Activated T-helper 17 cell treated with anti-CD3 and anti-CD28 coated beads, Interleukin-2, amount 50 U/mL, for 72 hours (primary cell): Measurements from ENCODE around the gene C6orf118. TPM values are rescaled to one million over a fixed set of nuclear protein-coding genes. Genes with fewer than 3 reads are reported as not detected.
A peak's percentile ranks its signal among the peaks of the same experiment; 100 is the strongest.

Experiments used
- ATAC-seq: fragments of 150-1000 bp; cut with Tn5 transposase; replicated peaks from 2 replicates; pipeline ENCODE4 v1.10.0; 2021; ENCODE audit warnings: mild to moderate bottlenecking, moderate library complexity
- H3K27ac Mint-ChIP-seq: one replicate; pipeline ENCODE4 v1.8.0; 2022; ENCODE audit warnings: mixed read lengths
- H3K27me3 Mint-ChIP-seq: one replicate; pipeline ENCODE4 v1.8.0; 2022; ENCODE audit warnings: mixed read lengths
- H3K36me3 Mint-ChIP-seq: one replicate; pipeline ENCODE4 v1.8.0; 2022; ENCODE audit warnings: low read depth, mild to moderate bottlenecking, mixed read lengths
- H3K4me1 Mint-ChIP-seq: one replicate; pipeline ENCODE4 v1.8.0; 2022; ENCODE audit warnings: mixed read lengths
- H3K4me3 Mint-ChIP-seq: one replicate; pipeline ENCODE4 v1.8.0; 2022; ENCODE audit warnings: mild to moderate bottlenecking, mixed read lengths
- H3K9me3 Mint-ChIP-seq: one replicate; pipeline ENCODE4 v1.8.0; 2022; ENCODE audit warnings: mixed read lengths
- total RNA-seq, 2 donors: library from RNA; stranded (reverse); gene quantifications; one replicate each; pipeline ENCODE4 v1.2.3, GENCODE V29; 2022

Gene C6orf118
- total RNA-seq, result not detected

GRCh38 chr6:165308926-165309731 is at the start of gene C6orf118:
Gene C6orf118 (minus strand): TSS chr6:165309605. CDS start chr6:165309586, 19 bp downstream.
- Mint-ChIP-seq H3K9me3 (no peaks in the 10 kb centered on the region), H3K27me3 (no peaks in the 10 kb centered on the region), H3K4me3 (peak within 1 kb of the TSS; percentile 42), H3K27ac (no peak within 1 kb of the TSS), H3K36me3 (no peaks in the 10 kb centered on the region), H3K4me1 (no peaks in the 10 kb centered on the region)
- ATAC-seq, result no peak

- Mint-ChIP-seq H3K27me3 (no peaks in the 10 kb centered on the region), H3K9me3 (peaks cover 10% of the 10 kb centered on the region), H3K4me1 (no peaks in the 10 kb centered on the region), H3K27ac (no peak overlapping the region), H3K4me3 (no peak overlapping the region), H3K36me3 (no peaks in the 10 kb centered on the region)
- ATAC-seq, result no peak
Measured at GRCh38 chr6:165345700-165346099, 36.3 kb upstream of the C6orf118 start.

DNA sequence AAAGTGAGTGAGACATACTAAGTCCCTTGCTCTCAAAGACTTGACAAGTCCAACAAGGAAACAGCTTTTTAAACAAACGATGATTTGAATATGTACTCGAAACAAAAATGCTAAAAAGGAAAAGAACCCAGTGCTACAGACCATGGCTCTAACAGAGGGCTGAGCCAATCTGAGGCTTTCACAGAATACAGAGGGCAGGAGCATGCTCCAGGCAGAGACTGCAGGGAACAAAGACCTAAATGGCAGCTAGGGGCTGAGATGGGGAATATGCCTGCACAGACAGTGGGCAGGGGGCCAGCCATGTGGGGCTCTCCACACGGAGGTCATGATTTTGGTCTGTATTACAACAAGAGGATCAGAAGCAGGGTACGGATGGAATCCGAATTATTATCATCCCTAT is 31.1 kb upstream of the C6orf118 start:
- Mint-ChIP-seq H3K27me3 (no peaks in the 10 kb centered on the region), H3K27ac (no peak overlapping the region), H3K4me1 (no peaks in the 10 kb centered on the region), H3K36me3 (no peaks in the 10 kb centered on the region), H3K4me3 (no peak overlapping the region), H3K9me3 (peaks cover 1% of the 10 kb centered on the region)
- no peak for ATAC-seq

DNA sequence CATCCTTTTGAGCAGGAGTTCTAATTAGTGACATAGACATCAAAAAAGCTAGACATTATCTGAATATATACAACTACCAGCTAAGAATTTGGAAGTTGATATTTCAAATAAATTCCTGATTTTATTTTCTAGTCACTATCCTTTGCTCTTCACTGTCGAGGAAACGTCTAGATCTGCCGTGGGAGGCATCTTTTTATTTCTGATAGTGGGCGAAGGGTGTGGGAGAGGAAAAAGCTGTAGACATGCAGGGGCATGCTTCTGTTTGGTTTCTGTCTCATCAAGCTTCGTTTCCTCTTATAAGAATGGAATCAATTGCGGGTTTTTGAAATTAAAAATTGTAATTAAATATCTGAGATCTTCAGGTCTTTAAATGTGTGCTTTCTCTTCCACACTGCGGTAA is 16.2 kb upstream of the C6orf118 start:
- no peak overlapping the region for H3K4me3 Mint-ChIP-seq
- no peaks in the 10 kb centered on the region for H3K36me3 Mint-ChIP-seq
- H3K9me3 Mint-ChIP-seq, result peaks cover 13% of the 10 kb centered on the region
- no peak for ATAC-seq
- no peaks in the 10 kb centered on the region for H3K27me3 Mint-ChIP-seq
- no peaks in the 10 kb centered on the region for H3K4me1 Mint-ChIP-seq
- no peak overlapping the region for H3K27ac Mint-ChIP-seq

DNA sequence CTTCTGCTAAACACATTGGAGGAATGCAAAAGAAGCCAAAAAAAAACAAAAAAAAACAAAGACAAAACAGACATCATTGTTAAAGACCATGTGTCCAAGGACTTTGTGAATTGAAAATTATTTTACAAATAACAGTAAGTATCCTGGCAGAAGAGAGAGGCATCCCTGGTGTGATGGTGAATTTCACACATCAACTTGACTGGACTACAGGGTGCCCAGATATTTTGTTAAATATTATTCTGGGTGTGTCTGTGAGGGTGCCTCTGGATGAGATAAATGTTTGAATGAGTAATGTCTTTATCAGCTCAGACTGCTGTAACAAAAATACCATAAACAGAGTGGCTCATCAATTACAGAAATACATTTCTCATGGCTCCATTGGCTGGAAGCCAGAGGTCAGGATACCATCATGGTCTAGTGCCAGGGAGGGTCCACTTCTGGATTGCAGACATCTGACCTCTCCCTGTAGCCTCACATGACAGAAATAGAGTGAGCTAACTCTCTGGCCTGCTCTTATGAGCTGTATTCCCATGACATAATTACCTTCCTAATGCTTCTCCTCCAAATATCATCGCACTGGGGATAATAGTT is 12.2 kb upstream of the C6orf118 start:
- no peak overlapping the region for H3K27ac Mint-ChIP-seq
- peaks cover 4% of the 10 kb centered on the region for H3K27me3 Mint-ChIP-seq
- no peak for ATAC-seq
- no peak overlapping the region for H3K4me3 Mint-ChIP-seq
- peaks cover 20% of the 10 kb centered on the region for H3K9me3 Mint-ChIP-seq
- no peaks in the 10 kb centered on the region for H3K4me1 Mint-ChIP-seq
- no peaks in the 10 kb centered on the region for H3K36me3 Mint-ChIP-seq

GRCh38 chr6:165321150-165321549 is 11.7 kb upstream of the C6orf118 start:
- no peak for ATAC-seq
- no peak overlapping the region for H3K4me3 Mint-ChIP-seq
- peaks cover 20% of the 10 kb centered on the region for H3K9me3 Mint-ChIP-seq
- no peaks in the 10 kb centered on the region for H3K36me3 Mint-ChIP-seq
- peaks cover 4% of the 10 kb centered on the region for H3K27me3 Mint-ChIP-seq
- no peaks in the 10 kb centered on the region for H3K4me1 Mint-ChIP-seq
- no peak overlapping the region for H3K27ac Mint-ChIP-seq

GRCh38 chr6:165317723-165318122 is 8.3 kb upstream of the C6orf118 start:
- H3K4me1 Mint-ChIP-seq, result no peaks in the 10 kb centered on the region

GRCh38 chr6:165306955-165307354 is 2.5 kb downstream of the C6orf118 start:
- no peaks in the 10 kb centered on the region for H3K36me3 Mint-ChIP-seq
- H3K27ac Mint-ChIP-seq, result no peak overlapping the region
- no peak for ATAC-seq
- no peaks in the 10 kb centered on the region for H3K27me3 Mint-ChIP-seq
- no peak overlapping the region for H3K4me3 Mint-ChIP-seq
- no peaks in the 10 kb centered on the region for H3K4me1 Mint-ChIP-seq
- no peaks in the 10 kb centered on the region for H3K9me3 Mint-ChIP-seq

More at GRCh38 chr6:165317723-165318122, 8.3 kb upstream of the C6orf118 start:
- Mint-ChIP-seq H3K27me3 (peaks cover 4% of the 10 kb centered on the region), H3K27ac (no peak overlapping the region), H3K4me3 (no peak overlapping the region), H3K9me3 (peaks cover 18% of the 10 kb centered on the region), H3K36me3 (no peaks in the 10 kb centered on the region)
- no peak for ATAC-seq

GRCh38 chr6:165301372-165302246 is 7.8 kb downstream of the C6orf118 start:
- Mint-ChIP-seq H3K27ac (no peak overlapping the region), H3K4me3 (no peak overlapping the region), H3K4me1 (no peaks in the 10 kb centered on the region), H3K36me3 (no peaks in the 10 kb centered on the region), H3K9me3 (no peaks in the 10 kb centered on the region), H3K27me3 (no peaks in the 10 kb centered on the region)
- no peak for ATAC-seq

GRCh38 chr6:165300422-165300936 is 8.9 kb downstream of the C6orf118 start:
- Mint-ChIP-seq H3K27me3 (no peaks in the 10 kb centered on the region), H3K4me1 (no peaks in the 10 kb centered on the region), H3K36me3 (no peaks in the 10 kb centered on the region), H3K27ac (no peak overlapping the region), H3K9me3 (no peaks in the 10 kb centered on the region), H3K4me3 (no peak overlapping the region)
- no peak for ATAC-seq

- Mint-ChIP-seq H3K4me3 (no peak overlapping the region), H3K36me3 (no peaks in the 10 kb centered on the region), H3K27me3 (no peaks in the 10 kb centered on the region), H3K9me3 (no peaks in the 10 kb centered on the region), H3K27ac (no peak overlapping the region), H3K4me1 (no peaks in the 10 kb centered on the region)
- no peak for ATAC-seq
Measured at GRCh38 chr6:165298875-165299274, 10.5 kb downstream of the C6orf118 start.

GRCh38 chr6:165298402-165298801 is 11.0 kb downstream of the C6orf118 start:
- no peaks in the 10 kb centered on the region for H3K27me3 Mint-ChIP-seq
- no peak overlapping the region for H3K4me3 Mint-ChIP-seq
- H3K27ac Mint-ChIP-seq, result no peak overlapping the region
- H3K4me1 Mint-ChIP-seq, result no peaks in the 10 kb centered on the region
- H3K36me3 Mint-ChIP-seq, result no peaks in the 10 kb centered on the region
- no peaks in the 10 kb centered on the region for H3K9me3 Mint-ChIP-seq
- no peak for ATAC-seq

DNA sequence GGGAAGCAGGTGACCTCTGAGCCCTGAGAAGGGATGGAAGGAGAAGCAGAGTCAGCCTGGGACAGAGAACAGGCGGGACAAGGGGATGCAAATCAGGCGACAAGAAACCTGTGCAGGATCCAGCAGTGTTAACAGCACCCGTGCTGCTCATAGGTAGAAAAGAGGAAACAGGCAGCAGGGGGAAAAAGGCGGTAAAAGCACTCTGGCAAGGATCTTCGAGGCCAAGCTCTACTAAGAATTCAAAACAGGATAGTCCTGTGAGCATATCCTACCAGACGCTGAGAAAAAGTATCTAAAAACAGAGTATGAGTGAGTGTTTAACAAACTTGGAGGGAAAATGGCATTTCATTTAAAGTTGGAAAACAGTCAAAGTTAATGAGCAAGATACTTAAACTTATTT is 16.7 kb downstream of the C6orf118 start:
- no peak overlapping the region for H3K27ac Mint-ChIP-seq
- no peak overlapping the region for H3K4me3 Mint-ChIP-seq
- no peaks in the 10 kb centered on the region for H3K4me1 Mint-ChIP-seq
- ATAC-seq, result no peak
- no peaks in the 10 kb centered on the region for H3K27me3 Mint-ChIP-seq
- H3K36me3 Mint-ChIP-seq, result no peaks in the 10 kb centered on the region
- H3K9me3 Mint-ChIP-seq, result peaks cover 13% of the 10 kb centered on the region

GRCh38 chr6:165274611-165275010 is 34.8 kb downstream of the C6orf118 start:
- no peaks in the 10 kb centered on the region for H3K27me3 Mint-ChIP-seq
- no peaks in the 10 kb centered on the region for H3K36me3 Mint-ChIP-seq
- H3K27ac Mint-ChIP-seq, result no peak overlapping the region
- no peak overlapping the region for H3K4me3 Mint-ChIP-seq
- peaks cover 7% of the 10 kb centered on the region for H3K9me3 Mint-ChIP-seq
- no peaks in the 10 kb centered on the region for H3K4me1 Mint-ChIP-seq
- no peak for ATAC-seq
